Sciatic nerve (tissue), 2 donors: ENCODE measurements around the gene LRRC2. TPM values are rescaled to one million over a fixed set of nuclear protein-coding genes. Genes with fewer than 3 reads are reported as not detected.
"Not testable (repeated sequence)": the region's sequence is repeated elsewhere in the genome, so short reads cannot be mapped to it uniquely, and the experiment has no call there.

Experiments
- ATAC-seq: fragments of 200-7000 bp; cut with Tn5 transposase; one replicate; pipeline ENCODE4 v1.9.1; 2020; ENCODE audit warnings: mild to moderate bottlenecking, moderate library complexity
- DNase-seq: peaks from one replicate; pipeline ENCODE4 v3.0.0-alpha.2; 2020; ENCODE audit warnings: low spot score
- intact Hi-C: fragments of 100-400 bp; cut with DNase I; formaldehyde crosslinking; loops from one replicate; pipeline ENCODE4 v1.14.2; 2022
- total RNA-seq: library from RNA; stranded (reverse); fragmentation: NEBNext Ultra II Directional; extraction: Animal tissue kit (Norgen Biotek cat#: 25700); gene quantifications from one replicate; pipeline ENCODE4 v1.2.1, GENCODE V29; 2021
- donor health status: DM: no; HTN: no; CAD: no.
- donor health status: DM: no; HTN: no; CAD: no.

LRRC2 gene
- total RNA-seq, 1 donor from 2014 or later, result 2.2 TPM

- DNase-seq, result peak; percentile 64
- ATAC-seq, result peak; percentile 85
- intact Hi-C loops, result no loop called here
Measured at GRCh38 chr3:46538803-46539442, 27.2 kb downstream of the LRRC2 start.

- intact Hi-C loops, DNase-seq, ATAC-seq: not testable (repeated sequence)
Measured at GRCh38 chr3:46538425-46538802, 27.7 kb downstream of the LRRC2 start.

- ATAC-seq (no peak), DNase-seq (no peak)
- intact Hi-C loops, result no loop called here
Measured at GRCh38 chr3:46537779-46538178, 28.3 kb downstream of the LRRC2 start.

- ATAC-seq (no peak), DNase-seq (no peak)
- intact Hi-C loops, result no loop called here
Measured at GRCh38 chr3:46537316-46537715, 28.8 kb downstream of the LRRC2 start.

- intact Hi-C loops, result no loop called here
- DNase-seq, result no peak
- ATAC-seq, result no peak
Measured at GRCh38 chr3:46536758-46537157, 29.3 kb downstream of the LRRC2 start.

GRCh38 chr3:46535746-46536145 lies 30.4 kb downstream of the LRRC2 start:
- DNase-seq (no peak), ATAC-seq (no peak)
- intact Hi-C loops, result no loop called here

GRCh38 chr3:46533091-46533490 lies 33.0 kb downstream of the LRRC2 start:
- ATAC-seq, result no peak
- intact Hi-C loops, result no loop called here
- DNase-seq, result no peak

- ATAC-seq, result no peak
- DNase-seq, result no peak
- intact Hi-C loops, result no loop called here
Measured at GRCh38 chr3:46527239-46527638, 38.9 kb downstream of the LRRC2 start.

GRCh38 chr3:46524832-46525231 lies 41.3 kb downstream of the LRRC2 start:
- intact Hi-C loops, result no loop called here
- DNase-seq (no peak), ATAC-seq (no peak)

GRCh38 chr3:46524008-46524407 lies 42.1 kb downstream of the LRRC2 start:
- ATAC-seq, result no peak
- DNase-seq, result no peak
- intact Hi-C loops, result no loop called here

GRCh38 chr3:46523556-46523955 lies 42.5 kb downstream of the LRRC2 start:
- ATAC-seq, result no peak
- intact Hi-C loops, result no loop called here
- DNase-seq, result no peak

- ATAC-seq, intact Hi-C loops, DNase-seq: not testable (repeated sequence)
Measured at GRCh38 chr3:46522201-46522600, 43.9 kb downstream of the LRRC2 start.

- intact Hi-C loops, result no loop called here
- ATAC-seq (no peak), DNase-seq (no peak)
Measured at GRCh38 chr3:46521096-46521495, 45.0 kb downstream of the LRRC2 start.

GRCh38 chr3:46520531-46520930 lies 45.6 kb downstream of the LRRC2 start:
- no peak for ATAC-seq
- intact Hi-C loops, result no loop called here
- DNase-seq, result no peak

GRCh38 chr3:46519952-46520351 lies 46.1 kb downstream of the LRRC2 start:
- DNase-seq (no peak), ATAC-seq (no peak)
- intact Hi-C loops, result no loop called here

GRCh38 chr3:46517784-46518181 lies 48.3 kb downstream of the LRRC2 start:
- no peak for ATAC-seq

GRCh38 chr3:46517016-46517783 lies 48.9 kb downstream of the LRRC2 start:
- DNase-seq (no peak), ATAC-seq (no peak)
- intact Hi-C loops, result no loop called here

More at GRCh38 chr3:46517784-46518181, 48.3 kb downstream of the LRRC2 start:
- intact Hi-C loops, result no loop called here
- DNase-seq, result no peak

- ATAC-seq (no peak), DNase-seq (no peak)
- intact Hi-C loops, result no loop called here
Measured at GRCh38 chr3:46516521-46516920, 49.6 kb downstream of the LRRC2 start.

GRCh38 chr3:46512191-46512749 lies 53.8 kb downstream of the LRRC2 start:
- intact Hi-C loops, result no loop called here
- ATAC-seq (no peak), DNase-seq (no peak)

- intact Hi-C loops, result no loop called here
- ATAC-seq (no peak), DNase-seq (no peak)
Measured at GRCh38 chr3:46509661-46510187, 56.4 kb downstream of the LRRC2 start.
